Endometrial microvascular endothelial cells (primary cell): ENCODE results near the gene GLI3. TPM values are rescaled to one million over a fixed set of nuclear protein-coding genes. Genes with fewer than 3 reads are reported as not detected.

Experiments
- in situ Hi-C: cut with HindIII; loops from 2 replicates; pipeline ENCODE4 v1.10.0; 2017; ENCODE audit warnings: low sequenced_read_pairs, low pct_unique_long_range_greater_than_20kb; ENCODE audit errors: inconsistent ontology term
- total RNA-seq: library from RNA; depleted of rRNA; stranded (reverse); fragments of >200 nt; gene quantifications from one replicate; pipeline ENCODE4 v1.2.3, GENCODE V29; 2015; ENCODE audit errors: inconsistent ontology term

The GLI3 gene
- total RNA-seq, 1 donor from 2014 or later = 3.3 TPM

- in situ Hi-C loops = loop anchor here (25.0 kb wide), 1 partner anchor 261 kb away; the partner anchor contains the start of gene GLI3
Measured at GRCh38 chr7:41975849-41976248, 261.2 kb downstream of the GLI3 start.

GRCh38 chr7:41974870-41975557 is 262.0 kb downstream of the GLI3 start:
- in situ Hi-C loops = loop anchor here (25.0 kb wide), 1 partner anchor 262 kb away; the partner anchor contains the start of gene GLI3

GRCh38 chr7:41973202-41973730 is 263.7 kb downstream of the GLI3 start:
- in situ Hi-C loops = no loop called here

- in situ Hi-C loops = no loop called here
Measured at GRCh38 chr7:41972776-41973175, 264.2 kb downstream of the GLI3 start.

GRCh38 chr7:41972270-41972669 is 264.7 kb downstream of the GLI3 start:
- in situ Hi-C loops = no loop called here

- in situ Hi-C loops = no loop called here
Measured at GRCh38 chr7:41971640-41972187, 265.3 kb downstream of the GLI3 start.

- in situ Hi-C loops = no loop called here
Measured at GRCh38 chr7:41970941-41971340, 266.1 kb downstream of the GLI3 start.

- in situ Hi-C loops = no loop called here
Measured at GRCh38 chr7:41969561-41970105, 267.4 kb downstream of the GLI3 start.

GRCh38 chr7:41967156-41967555 is 269.9 kb downstream of the GLI3 start:
- in situ Hi-C loops = no loop called here

GRCh38 chr7:41965951-41966505 is 271.0 kb downstream of the GLI3 start:
- in situ Hi-C loops = no loop called here

- in situ Hi-C loops = no loop called here
Measured at GRCh38 chr7:41964849-41965745, 271.9 kb downstream of the GLI3 start.

- in situ Hi-C loops = no loop called here
Measured at GRCh38 chr7:41964183-41964753, 272.7 kb downstream of the GLI3 start.

- in situ Hi-C loops = no loop called here
Measured at GRCh38 chr7:41956705-41957104, 280.3 kb downstream of the GLI3 start.

GRCh38 chr7:41955893-41956675 is 280.9 kb downstream of the GLI3 start:
- in situ Hi-C loops = no loop called here

- in situ Hi-C loops = no loop called here
Measured at GRCh38 chr7:41955451-41955850, 281.6 kb downstream of the GLI3 start.

- in situ Hi-C loops = no loop called here
Measured at GRCh38 chr7:41954976-41955375, 282.0 kb downstream of the GLI3 start.

GRCh38 chr7:41948503-41948902 is 288.5 kb downstream of the GLI3 start:
- in situ Hi-C loops = no loop called here

- in situ Hi-C loops = no loop called here
Measured at GRCh38 chr7:41943094-41943577, 293.9 kb downstream of the GLI3 start.
